PC-3 (cell line): ENCODE results near the gene TSHZ2. TPM values are rescaled to one million over a fixed set of nuclear protein-coding genes. Genes with fewer than 3 reads are reported as not detected.

Source experiments
- ATAC-seq: fragments of 200-7000 bp; cut with Tn5 transposase; 2 replicates; pipeline ENCODE4 v1.9.1; 2020; ENCODE audit warnings: mild to moderate bottlenecking, moderate library complexity
- BruUV-seq: library from RNA; stranded (reverse); fragments of 400-500 nt; replicated peaks from 2 replicates; lab custom pipeline; 2021; lab: Mats Ljungman, UMichigan
- CTCF ChIA-PET: fragments of 300-600 bp; sonication (Branson Sonifier 250); formaldehyde crosslinking; loops from one replicate; lab custom pipeline; 2022; ENCODE audit warnings: antibody characterized with exemption; lab: Charles Lee
- POLR2A ChIA-PET: fragments of 300-600 bp; sonication (Branson Sonifier 250); formaldehyde crosslinking; loops from one replicate; lab custom pipeline; 2022; ENCODE audit warnings: antibody characterized with exemption; ENCODE audit not compliant: unreplicated experiment; lab: Charles Lee
- DNase-seq: peaks from one replicate; pipeline ENCODE4 v3.0.0-alpha.2; 2015
- H2AFZ ChIP-seq: fragments of 300-600 bp; sonication (generic); 2 replicates; pipeline ENCODE4 v1.6.0; 2016; ENCODE audit warnings: antibody characterized with exemption, low read length
- H3F3A ChIP-seq: fragments of 300-600 bp; sonication (generic); one replicate; pipeline ENCODE4 v1.6.0; 2017; ENCODE audit warnings: antibody characterized with exemption, low read length, control low read depth, mild to moderate bottlenecking; ENCODE audit not compliant: unreplicated experiment
- H3K27ac ChIP-seq: fragments of 300-600 bp; sonication (generic); 2 replicates; pipeline ENCODE4 v1.5.1; 2016; ENCODE audit warnings: mild to moderate bottlenecking, low read length
- H3K27me3 ChIP-seq: fragments of 300-600 bp; sonication (generic); 2 replicates; pipeline ENCODE4 v1.6.1; 2016; ENCODE audit warnings: low read length, mixed read lengths
- H3K36me3 ChIP-seq: fragments of 300-600 bp; sonication (generic); 2 replicates; pipeline ENCODE4 v1.6.1; 2016; ENCODE audit warnings: low read depth, mixed run types, low read length, mixed read lengths
- H3K4me1 ChIP-seq: fragments of 300-600 bp; sonication (generic); 2 replicates; pipeline ENCODE4 v1.5.1; 2016; ENCODE audit warnings: low read length; ENCODE audit not compliant: insufficient read depth
- H3K4me2 ChIP-seq: fragments of 300-600 bp; sonication (generic); 2 replicates; pipeline ENCODE4 v1.6.0; 2016; ENCODE audit warnings: low read length
- H3K4me3 ChIP-seq: fragments of 300-600 bp; sonication (generic); 2 replicates; pipeline ENCODE4 v1.5.1; 2016; ENCODE audit warnings: mild to moderate bottlenecking, low read length, mixed read lengths
- H3K79me2 ChIP-seq: fragments of 300-600 bp; sonication (generic); 2 replicates; pipeline ENCODE4 v1.6.1; 2017; ENCODE audit warnings: low read length, mixed read lengths
- H3K9ac ChIP-seq: fragments of 300-600 bp; sonication (generic); 2 replicates; pipeline ENCODE4 v1.6.0; 2016; ENCODE audit warnings: mild to moderate bottlenecking, low read length
- H3K9me2 ChIP-seq: fragments of 300-600 bp; sonication (generic); replicated peaks from 2 replicates; pipeline ENCODE4 v1.6.1; 2016; ENCODE audit warnings: mixed run types, low read length, mixed read lengths
- H3K9me3 ChIP-seq: fragments of 300-600 bp; sonication (generic); 2 replicates; pipeline ENCODE4 v1.6.1; 2016; ENCODE audit warnings: low read length, mixed read lengths
- H4K20me1 ChIP-seq: fragments of 300-600 bp; sonication (generic); 2 replicates; pipeline ENCODE4 v1.6.1; 2016; ENCODE audit warnings: low read length, mixed read lengths
- EZH2 ChIP-seq: fragments of 300-600 bp; sonication (generic); IDR thresholded peaks from one replicate; pipeline ENCODE4 v1.6.1; 2017; ENCODE audit warnings: antibody characterized with exemption, mild to moderate bottlenecking, low read length; ENCODE audit not compliant: unreplicated experiment
- EZH2phosphoT487 ChIP-seq: fragments of 300-600 bp; sonication (generic); IDR thresholded peaks from 2 replicates; pipeline ENCODE4 v1.6.1; 2018; ENCODE audit warnings: mild to moderate bottlenecking, antibody characterized with exemption, low read length, borderline replicate concordance
- intact Hi-C: fragments of 100-400 bp; cut with micrococcal nuclease; formaldehyde crosslinking; loops from 2 replicates; pipeline ENCODE4 v1.9.0; 2023
- total RNA-seq: library from RNA; depleted of rRNA; stranded (reverse); fragments of >200 nt; gene quantifications from 2 replicates; pipeline ENCODE4 v1.2.3, GENCODE V29; 2014
- TF ChIP-seq, protein P1 (sequence below): fragments of 300-600 bp; sonication (generic); conservative IDR thresholded peaks from 2 replicates; pipeline ENCODE4 v1.5.1; 2017; ENCODE audit warnings: antibody characterized with exemption, low read depth, mild to moderate bottlenecking, low read length

Gene TSHZ2
- total RNA-seq, 1 experiment from 2014 or later = not detected

DNA sequence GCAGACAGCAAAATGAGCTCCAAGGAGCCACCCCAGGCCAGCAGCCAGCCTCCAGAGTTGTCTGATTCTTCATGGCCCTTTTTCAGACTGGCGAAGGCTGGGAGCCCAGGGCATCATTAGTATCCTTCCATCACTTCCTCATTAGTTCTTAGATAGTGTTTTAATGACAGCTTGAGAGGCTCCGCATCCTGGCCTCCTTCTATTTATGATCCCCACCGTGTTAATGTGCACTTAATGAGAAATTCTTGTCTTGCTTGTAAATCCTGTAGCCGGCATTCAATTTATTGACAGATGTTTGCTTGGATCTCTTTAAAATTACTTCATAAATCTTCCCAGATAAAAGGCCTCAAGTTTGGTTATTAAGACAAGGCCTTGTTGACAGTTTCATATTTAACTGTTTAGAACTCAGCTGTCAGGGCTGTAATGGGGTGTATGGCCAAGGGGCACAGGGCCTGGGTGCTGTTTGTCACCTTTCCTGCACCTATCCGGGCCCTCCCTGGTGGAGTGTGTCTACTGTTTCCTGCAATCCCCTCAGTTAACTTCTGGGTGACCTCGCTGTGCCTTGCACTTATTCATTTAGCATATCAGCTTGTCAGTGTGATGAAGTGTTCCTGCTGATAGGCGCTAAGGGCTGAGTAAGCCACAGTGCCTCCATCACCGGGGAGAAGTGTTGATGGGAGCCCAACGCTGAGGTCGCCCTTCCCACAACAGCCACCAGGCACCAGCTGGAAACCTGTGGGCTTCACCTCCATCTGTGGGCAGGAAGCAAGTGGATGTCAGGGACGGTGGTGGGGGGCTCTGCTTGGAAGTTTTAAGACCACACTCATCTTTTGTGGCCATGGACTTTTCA, 169.3 kb downstream of the TSHZ2 start:
- no peak overlapping the region for H3K27ac ChIP-seq
- no peaks in the 10 kb centered on the region for H3K4me1 ChIP-seq
- no peaks in the 10 kb centered on the region for H3F3A ChIP-seq
- H3K4me2 ChIP-seq = no peak overlapping the region
- ChIA-PET CTCF (no interaction called here), POLR2A (no interaction called here)
- H3K4me3 ChIP-seq = no peak overlapping the region
- peaks cover 42% of the 10 kb centered on the region for H3K27me3 ChIP-seq
- no peak overlapping the region for H2AFZ ChIP-seq
- H3K36me3 ChIP-seq = no peaks in the 10 kb centered on the region
- DNase-seq (no peak), ATAC-seq (no peak)
- TF ChIP-seq EZH2phosphoT487 (no peak), EZH2 (no peak)
- H3K79me2 ChIP-seq = no peaks in the 10 kb centered on the region
- H3K9me3 ChIP-seq = no peaks in the 10 kb centered on the region
- H3K9me2 ChIP-seq = no peaks in the 10 kb centered on the region
- BruUV-seq = no TSS peak
- no peaks in the 10 kb centered on the region for H4K20me1 ChIP-seq
- no peak overlapping the region for H3K9ac ChIP-seq
- intact Hi-C loops = no loop called here

DNA sequence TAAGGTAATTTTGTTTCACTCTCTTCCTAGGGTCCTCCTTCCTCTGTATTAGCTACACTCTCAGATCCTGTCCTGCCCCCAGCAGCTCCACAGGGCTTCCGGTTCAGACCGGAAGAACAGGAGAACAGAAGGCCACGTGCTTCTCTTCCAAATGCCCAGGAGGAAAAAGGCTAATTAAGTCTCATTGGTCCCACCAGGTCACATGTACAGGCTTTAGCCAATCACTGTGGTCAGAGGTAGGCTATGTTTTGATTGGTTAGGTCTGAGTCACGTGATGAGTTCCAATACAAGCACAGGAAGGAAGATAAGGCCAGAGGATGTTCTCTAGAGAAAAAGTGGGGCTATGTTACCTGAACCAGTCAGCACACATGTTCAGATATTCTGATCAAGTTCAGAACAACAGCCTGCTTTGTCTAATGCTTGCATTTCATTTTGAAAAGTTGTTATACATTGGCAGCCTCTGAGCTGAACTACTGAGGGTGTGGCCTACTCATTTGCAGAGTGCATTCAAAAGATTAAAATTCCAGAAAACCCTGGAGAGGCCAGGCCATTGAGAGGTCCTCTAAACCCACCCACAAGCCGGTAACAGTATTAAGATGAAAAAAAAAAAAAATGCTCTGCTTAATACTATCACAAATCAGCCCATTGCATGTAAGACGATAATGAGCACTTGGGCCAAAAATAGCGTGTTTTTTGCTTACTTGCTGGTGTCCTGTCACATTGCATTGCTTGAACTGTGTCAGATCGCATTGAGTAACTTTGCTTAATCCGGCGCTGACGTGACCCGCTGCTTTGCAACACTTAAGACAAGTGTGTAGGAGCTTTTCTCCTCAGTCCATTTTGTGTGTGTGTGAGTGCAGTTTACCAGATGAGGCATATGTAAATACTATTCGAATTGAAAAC, 170.3 kb downstream of the TSHZ2 start:
- no peak for ATAC-seq
- ChIA-PET CTCF (no interaction called here), POLR2A (no interaction called here)
- Histone ChIP-seq H3F3A (no peaks in the 10 kb centered on the region), H3K4me2 (no peak overlapping the region), H3K27me3 (peaks cover 32% of the 10 kb centered on the region), H3K9me3 (no peaks in the 10 kb centered on the region), H3K9me2 (no peaks in the 10 kb centered on the region), H2AFZ (no peak overlapping the region), H3K4me3 (no peak overlapping the region), H3K9ac (no peak overlapping the region), H3K79me2 (no peaks in the 10 kb centered on the region), H3K27ac (no peak overlapping the region), H3K36me3 (no peaks in the 10 kb centered on the region), H4K20me1 (no peaks in the 10 kb centered on the region), H3K4me1 (no peaks in the 10 kb centered on the region)
- no TSS peak for BruUV-seq
- intact Hi-C loops = no loop called here
- TF ChIP-seq, protein P1, sequence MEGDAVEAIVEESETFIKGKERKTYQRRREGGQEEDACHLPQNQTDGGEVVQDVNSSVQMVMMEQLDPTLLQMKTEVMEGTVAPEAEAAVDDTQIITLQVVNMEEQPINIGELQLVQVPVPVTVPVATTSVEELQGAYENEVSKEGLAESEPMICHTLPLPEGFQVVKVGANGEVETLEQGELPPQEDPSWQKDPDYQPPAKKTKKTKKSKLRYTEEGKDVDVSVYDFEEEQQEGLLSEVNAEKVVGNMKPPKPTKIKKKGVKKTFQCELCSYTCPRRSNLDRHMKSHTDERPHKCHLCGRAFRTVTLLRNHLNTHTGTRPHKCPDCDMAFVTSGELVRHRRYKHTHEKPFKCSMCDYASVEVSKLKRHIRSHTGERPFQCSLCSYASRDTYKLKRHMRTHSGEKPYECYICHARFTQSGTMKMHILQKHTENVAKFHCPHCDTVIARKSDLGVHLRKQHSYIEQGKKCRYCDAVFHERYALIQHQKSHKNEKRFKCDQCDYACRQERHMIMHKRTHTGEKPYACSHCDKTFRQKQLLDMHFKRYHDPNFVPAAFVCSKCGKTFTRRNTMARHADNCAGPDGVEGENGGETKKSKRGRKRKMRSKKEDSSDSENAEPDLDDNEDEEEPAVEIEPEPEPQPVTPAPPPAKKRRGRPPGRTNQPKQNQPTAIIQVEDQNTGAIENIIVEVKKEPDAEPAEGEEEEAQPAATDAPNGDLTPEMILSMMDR = no peak
- TF ChIP-seq EZH2 (no peak), EZH2phosphoT487 (no peak)
- DNase-seq = no peak

GRCh38 chr20:53146201-53146891, 174.2 kb downstream of the TSHZ2 start:
- POLR2A ChIA-PET = no interaction called here
- no peak overlapping the region for H3K27ac ChIP-seq
- no peaks in the 10 kb centered on the region for H3K36me3 ChIP-seq
- DNase-seq = no peak
- no TSS peak for BruUV-seq
- H3K9me2 ChIP-seq = no peaks in the 10 kb centered on the region
- H3F3A ChIP-seq = no peaks in the 10 kb centered on the region
- no peaks in the 10 kb centered on the region for H3K79me2 ChIP-seq
- ATAC-seq = no peak
- no peak overlapping the region for H3K4me2 ChIP-seq
- CTCF ChIA-PET = no interaction called here
- no peaks in the 10 kb centered on the region for H3K9me3 ChIP-seq
- TF ChIP-seq EZH2phosphoT487 = no peak
- TF ChIP-seq, protein P1 = no peak
- TF ChIP-seq EZH2 = no peak
- H3K9ac ChIP-seq = no peak overlapping the region
- no peaks in the 10 kb centered on the region for H3K4me1 ChIP-seq
- no peak overlapping the region for H2AFZ ChIP-seq
- H4K20me1 ChIP-seq = no peaks in the 10 kb centered on the region
- no peak overlapping the region for H3K4me3 ChIP-seq
- peaks cover 19% of the 10 kb centered on the region for H3K27me3 ChIP-seq
- intact Hi-C loops = no loop called here
